HUDEP-2 (cell line): ENCODE data around the gene DENND1A.
"Not testable (repeated sequence)": the region's sequence is repeated elsewhere in the genome, so short reads cannot be mapped to it uniquely, and the experiment has no call there.

ENCODE experiments used
- DNase-seq, 76 experiments: peaks; one replicate each; lab custom pipeline; 2025; ENCODE audit not compliant: unreplicated experiment in 76 of 76; lab: John Stamatoyannopoulos, UW

The DENND1A gene

GRCh38 chr9:123947326-123947725 is 17.4 kb upstream of the DENND1A start:
- DNase-seq = no peak

- DNase-seq = no peak
These were observed 16.3 kb upstream of the DENND1A start for GRCh38 chr9:123946101-123946821.

DNA sequence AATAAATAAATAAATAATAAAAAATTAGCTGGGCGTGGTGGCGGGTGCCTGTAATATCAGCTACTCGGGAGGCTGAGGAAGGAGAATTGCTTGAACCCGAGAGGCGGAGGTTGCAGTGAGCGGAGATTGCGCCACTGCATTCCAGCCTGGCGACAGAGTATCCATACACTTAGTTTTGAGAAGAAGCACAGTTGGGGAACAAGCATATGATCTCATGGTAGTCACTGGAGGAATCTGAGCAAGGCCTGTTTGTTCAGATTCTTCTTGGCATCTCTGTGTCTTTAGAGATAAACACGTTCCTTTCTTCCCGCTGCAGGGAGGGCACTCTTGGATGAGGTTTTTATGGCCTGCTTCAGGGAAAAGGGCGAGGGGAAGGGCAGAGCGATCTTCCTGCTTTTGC is 15.6 kb upstream of the DENND1A start:
- no peak for DNase-seq

GRCh38 chr9:123944464-123944863 is 14.5 kb upstream of the DENND1A start:
- DNase-seq = not testable (repeated sequence)

- no peak for DNase-seq
These were observed 13.7 kb upstream of the DENND1A start for GRCh38 chr9:123943671-123944070.

GRCh38 chr9:123942542-123942941 is 12.6 kb upstream of the DENND1A start:
- DNase-seq = peak in 58 of 76 experiments; percentile 2 to 74 (median 34)

- no peak for DNase-seq
These were observed 11.7 kb upstream of the DENND1A start for GRCh38 chr9:123941524-123942070.

- DNase-seq = no peak
These were observed 11.0 kb upstream of the DENND1A start for GRCh38 chr9:123940721-123941523.

DNA sequence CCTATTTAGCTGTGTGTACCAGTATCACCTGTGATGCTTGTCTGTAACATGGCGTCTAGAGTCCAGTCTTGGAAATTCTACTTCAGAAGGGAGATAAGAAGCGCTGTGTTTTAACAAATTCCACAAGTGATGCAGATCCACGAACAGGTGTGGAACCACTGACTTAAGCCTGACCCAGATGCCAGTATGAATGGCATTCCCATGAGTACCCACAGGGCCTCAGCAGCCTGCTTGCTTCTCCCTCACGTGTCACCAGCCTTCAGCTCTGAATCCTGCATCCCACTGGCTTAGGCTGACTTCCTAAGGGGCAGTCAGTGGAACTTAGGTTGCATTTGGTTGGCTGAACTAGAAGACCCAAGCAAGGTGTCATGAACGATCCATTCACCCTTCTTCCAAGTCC is 8.5 kb upstream of the DENND1A start:
- DNase-seq = no peak

DNA sequence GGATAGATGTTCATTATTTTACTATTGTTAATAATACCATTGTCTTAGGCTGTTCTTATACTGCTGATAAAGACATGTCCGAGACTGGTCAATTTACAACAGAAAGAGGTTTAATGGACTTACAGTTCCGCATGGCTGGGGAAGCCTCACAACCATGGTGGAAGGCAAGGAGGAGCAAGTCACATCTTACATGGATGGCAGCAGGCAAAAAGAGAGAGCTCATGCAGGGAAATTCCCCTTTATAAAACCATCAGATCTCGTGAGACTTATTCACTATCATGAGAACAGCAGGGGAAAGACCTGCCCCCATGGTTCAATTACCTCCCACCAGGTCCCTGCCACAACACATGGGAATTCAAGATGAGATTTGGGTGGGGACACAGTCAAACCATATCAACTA is 6.6 kb upstream of the DENND1A start:
- DNase-seq = not testable (repeated sequence)

DNA sequence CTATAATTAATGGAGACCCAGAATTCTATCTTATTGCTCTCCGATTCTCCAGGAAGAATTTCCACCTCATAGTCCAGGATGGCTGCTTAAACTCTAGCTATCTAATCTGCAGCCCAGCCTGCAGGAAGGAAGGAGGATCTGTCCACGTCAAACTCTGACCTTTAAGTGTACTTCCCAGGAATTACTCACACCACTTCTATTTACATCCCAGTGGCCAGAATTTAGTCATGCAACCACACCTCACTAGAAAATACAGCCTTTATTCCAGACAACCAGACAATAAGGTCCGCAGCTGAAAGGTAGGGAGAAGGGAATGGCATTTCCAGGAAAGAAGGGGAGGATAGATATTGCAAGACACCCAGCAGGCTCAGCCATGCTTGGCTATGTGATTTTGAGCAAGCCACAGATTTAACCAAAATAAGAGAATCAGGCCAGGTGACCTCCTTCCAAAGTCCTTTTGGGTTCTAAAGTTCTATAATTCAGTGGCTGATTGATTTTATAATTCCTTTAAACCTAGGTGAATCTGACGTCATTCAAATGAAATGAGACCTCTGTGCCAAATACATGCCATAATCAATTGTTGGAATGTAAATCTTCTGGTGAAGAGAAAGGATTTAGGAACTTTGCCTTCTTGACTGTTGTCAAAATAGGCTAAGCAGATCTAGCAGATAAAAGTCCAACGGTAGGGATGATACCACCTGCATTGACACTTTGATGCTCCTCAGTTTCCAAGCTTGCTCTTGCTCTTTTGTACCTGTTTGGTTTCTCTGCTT is 3.7 kb upstream of the DENND1A start:
- no peak for DNase-seq

DNA sequence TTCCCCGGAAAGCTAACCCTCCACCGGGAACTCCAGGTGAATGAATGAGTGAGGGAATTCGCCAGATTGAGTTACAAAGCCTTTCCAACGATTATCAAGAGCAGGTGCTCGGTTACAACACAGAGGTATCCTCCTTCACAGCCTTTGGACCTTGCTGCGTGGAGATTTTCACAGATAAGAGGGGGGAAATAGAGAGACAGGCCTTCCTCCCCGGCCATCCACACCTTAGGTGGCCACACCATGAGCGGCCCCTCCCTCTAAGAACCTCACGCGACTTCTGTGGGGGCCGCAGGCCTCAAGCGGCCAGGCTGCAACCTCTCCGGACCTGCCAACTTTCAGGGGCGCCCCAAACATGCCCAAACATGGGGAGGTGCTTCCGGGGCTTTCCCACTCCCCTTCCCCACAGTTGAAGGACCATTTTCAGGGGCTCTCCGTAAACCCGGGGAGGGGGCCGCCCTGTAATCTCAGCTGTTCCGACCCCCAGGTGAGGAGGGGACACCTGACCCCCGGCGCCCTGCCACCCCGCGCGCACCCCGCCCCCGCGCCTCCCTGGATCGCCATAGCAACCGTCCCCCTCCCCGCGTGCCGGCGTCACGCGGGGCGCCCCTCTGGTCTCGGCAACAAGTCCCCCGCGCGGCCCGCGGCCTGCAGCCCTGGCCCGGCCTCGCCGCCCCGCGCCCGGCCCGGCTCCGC is 603 bp downstream of the DENND1A start:
- DNase-seq = peak in 22 of 76 experiments; percentile 2 to 65 (median 24)

- peak in 42 of 76 experiments; percentile 1 to 71 (median 30) for DNase-seq
These were observed 1.3 kb downstream of the DENND1A start for GRCh38 chr9:123928533-123929176.

GRCh38 chr9:123927625-123928532 is 2.0 kb downstream of the DENND1A start:
- DNase-seq = peak in 1 of 76 experiments; percentile 7

GRCh38 chr9:123926941-123927340 is 3.0 kb downstream of the DENND1A start:
- no peak for DNase-seq

GRCh38 chr9:123925819-123926218 is 4.1 kb downstream of the DENND1A start:
- no peak for DNase-seq

- DNase-seq = no peak
These were observed 4.8 kb downstream of the DENND1A start for GRCh38 chr9:123925161-123925560.

DNA sequence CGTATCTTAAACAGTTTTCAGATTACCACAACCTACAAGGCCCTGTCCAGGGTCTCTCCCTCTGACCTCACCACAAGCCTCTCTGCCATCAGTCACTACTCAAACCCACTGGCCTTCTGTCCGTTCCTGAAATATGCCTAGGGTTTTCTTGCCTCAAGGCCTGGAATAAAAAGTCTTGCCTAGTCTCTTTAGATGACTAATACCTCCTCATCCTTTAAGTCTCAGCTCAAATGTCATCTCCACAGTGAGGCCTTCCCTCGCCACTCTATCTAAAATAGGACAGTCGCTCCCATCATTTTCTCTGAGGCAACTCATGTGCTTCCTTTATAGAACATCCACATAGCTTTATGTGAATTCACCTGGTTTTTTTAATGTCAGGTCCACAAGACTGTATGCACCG is 5.2 kb downstream of the DENND1A start:
- no peak for DNase-seq

DNA sequence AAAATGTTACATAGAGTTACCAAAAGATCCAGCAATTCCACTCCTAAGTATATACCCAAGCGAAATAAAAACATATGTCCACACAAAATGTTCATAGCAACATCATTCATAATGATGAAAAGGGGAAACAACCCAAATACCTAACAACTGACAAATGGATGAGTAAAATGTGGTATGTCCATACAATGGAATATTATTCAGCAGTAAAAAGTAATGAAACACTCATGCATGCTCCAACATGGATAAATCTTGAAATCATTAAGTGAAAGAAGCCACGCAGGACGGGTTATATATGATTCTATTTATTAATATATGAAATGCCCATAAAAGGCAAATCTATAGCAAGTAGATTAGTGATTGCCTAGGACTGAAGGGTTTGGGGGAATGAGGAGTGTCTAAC is 6.0 kb downstream of the DENND1A start:
- DNase-seq = no peak
